ENCODE measurements around the gene MSH5.

- TF ChIP-seq CTCF (IDR thresholded peaks at IDR 0.05 in 2 of 3, conservative IDR thresholded peaks at IDR 0.05 in 1 of 3; ENCODE audit: insufficient read depth in 2 of 3, low read depth in 1 of 3, low read length in 3 of 3) (peak; percentile 12 to 99 (median 95); a peak in 5 of 6 replicates), MYC (IDR thresholded peaks at IDR 0.05; ENCODE audit: low read depth, low read length) (peak; percentile 55), MYC (CRISPR knock-in tag; IDR thresholded peaks at IDR 0.05; ENCODE audit: borderline replicate concordance, low read depth) (no peak), L3MBTL2 (IDR thresholded peaks at IDR 0.05) (no peak), ZNF232 (CRISPR knock-in tag; IDR thresholded peaks at IDR 0.05) (no peak)
Observed at GRCh38 chr6:31729515-31729978, 10.3 kb upstream of the MSH5 start.
